IMR-90 (cell line): ENCODE data around the gene FCN1. TPM values are rescaled to one million over a fixed set of nuclear protein-coding genes. Genes with fewer than 3 reads are reported as not detected.

Experiments used
- ATAC-seq: fragments of 200-7000 bp; cut with Tn5 transposase; 2 replicates; pipeline ENCODE4 v1.9.1; 2020; ENCODE audit warnings: low read depth, mild to moderate bottlenecking, moderate library complexity
- BruUV-seq: library from RNA; stranded (reverse); fragments of 400-500 nt; replicated peaks from 2 replicates; lab custom pipeline; 2021; lab: Mats Ljungman, UMichigan
- CTCF ChIA-PET: fragments of 300-600 bp; formaldehyde crosslinking; extraction: SDS; loops from one replicate; lab custom pipeline; 2021; ENCODE audit warnings: antibody characterized with exemption; lab: Yijun Ruan, JAX
- POLR2A ChIA-PET: fragments of 300-600 bp; sonication (Branson Sonifier 250); formaldehyde crosslinking; loops from one replicate; lab custom pipeline; 2022; ENCODE audit warnings: antibody characterized with exemption; ENCODE audit not compliant: unreplicated experiment; lab: Charles Lee
- DNase-seq: peaks from one replicate; pipeline ENCODE4 v3.0.0; 2013
- H2AFZ ChIP-seq: replicated peaks from 2 replicates; pipeline ENCODE3; 2013; ENCODE audit warnings: low read length, mild to moderate bottlenecking; ENCODE audit not compliant: poor library complexity
- H2AK5ac ChIP-seq: 2 replicates; pipeline ENCODE4 v1.6.1; 2013; ENCODE audit warnings: low read depth, low read length, inconsistent platforms
- H2AK9ac ChIP-seq: replicated peaks from 2 replicates; pipeline ENCODE3; 2013; ENCODE audit warnings: mild to moderate bottlenecking, low read depth, low read length, moderate library complexity; ENCODE audit not compliant: poor library complexity
- H2BK120ac ChIP-seq: 2 replicates; pipeline ENCODE4 v1.6.1; 2013; ENCODE audit warnings: low read depth, low read length, inconsistent platforms
- H2BK15ac ChIP-seq: 3 replicates; pipeline ENCODE4 v1.6.1; 2013; ENCODE audit warnings: low read depth, low read length, inconsistent platforms
- H2BK20ac ChIP-seq: 2 replicates; pipeline ENCODE4 v1.6.1; 2013; ENCODE audit warnings: low read depth, mild to moderate bottlenecking, inconsistent platforms, low read length, moderate library complexity
- H2BK5ac ChIP-seq: 2 replicates; pipeline ENCODE4 v1.6.1; 2013; ENCODE audit warnings: mild to moderate bottlenecking, low read depth, low read length, inconsistent platforms; ENCODE audit not compliant: poor library complexity, severe bottlenecking
- H3K14ac ChIP-seq: replicated peaks from 2 replicates; pipeline ENCODE4 v1.6.1; 2013; ENCODE audit warnings: low read depth, low read length, inconsistent platforms
- H3K18ac ChIP-seq: 2 replicates; pipeline ENCODE4 v1.6.1; 2013; ENCODE audit warnings: low read depth, low read length, control low read depth
- H3K23ac ChIP-seq: 2 replicates; pipeline ENCODE4 v1.6.1; 2013; ENCODE audit warnings: low read depth, low read length, inconsistent platforms
- H3K27ac ChIP-seq: 2 replicates; pipeline ENCODE4 v1.5.1; 2013; ENCODE audit warnings: mild to moderate bottlenecking, control low read depth, low read length; ENCODE audit not compliant: insufficient read depth
- H3K27me3 ChIP-seq: 2 replicates; pipeline ENCODE4 v1.6.1; 2013; ENCODE audit warnings: low read length; ENCODE audit not compliant: control insufficient read depth, insufficient read depth
- H3K36me3 ChIP-seq: 2 replicates; pipeline ENCODE4 v1.6.1; 2013; ENCODE audit warnings: low read length, mixed read lengths; ENCODE audit not compliant: control insufficient read depth, insufficient read depth
- H3K4ac ChIP-seq: 2 replicates; pipeline ENCODE4 v1.6.1; 2013; ENCODE audit warnings: low read depth, low read length, inconsistent platforms
- H3K4me1 ChIP-seq: 2 replicates; pipeline ENCODE4 v1.6.1; 2013; ENCODE audit warnings: low read length, mixed read lengths; ENCODE audit not compliant: control insufficient read depth, insufficient read depth
- H3K4me2 ChIP-seq: 2 replicates; pipeline ENCODE4 v1.6.1; 2013; ENCODE audit warnings: low read depth, mild to moderate bottlenecking, control low read depth, low read length, moderate library complexity
- H3K4me3 ChIP-seq: 2 replicates; pipeline ENCODE4 v1.5.1; 2013; ENCODE audit warnings: low read depth, mild to moderate bottlenecking, control low read depth, low read length, moderate library complexity; ENCODE audit not compliant: insufficient read depth
- H3K56ac ChIP-seq: 2 replicates; pipeline ENCODE4 v1.6.1; 2013; ENCODE audit warnings: low read length, inconsistent platforms; ENCODE audit not compliant: insufficient read depth; ENCODE audit errors: extremely low read depth
- H3K79me1 ChIP-seq, 2 experiments: 2 replicates each; pipeline ENCODE4 v1.6.1; 2013; ENCODE audit warnings: low read length in 2 of 2, inconsistent platforms in 1 of 2, low read depth in 1 of 2
- H3K9ac ChIP-seq: 2 replicates; pipeline ENCODE4 v1.6.1; 2013; ENCODE audit warnings: low read depth, low read length, control low read depth
- H3K9me1 ChIP-seq: 2 replicates; pipeline ENCODE4 v1.6.1; 2013; ENCODE audit warnings: low read length, inconsistent platforms; ENCODE audit not compliant: insufficient read depth
- H3K9me3 ChIP-seq: 2 replicates; pipeline ENCODE4 v1.6.1; 2013; ENCODE audit warnings: low read length; ENCODE audit not compliant: control insufficient read depth, insufficient read depth
- H4K20me1 ChIP-seq: 2 replicates; pipeline ENCODE4 v1.6.1; 2013; ENCODE audit warnings: low read length, inconsistent platforms; ENCODE audit not compliant: insufficient read depth
- H4K5ac ChIP-seq: 2 replicates; pipeline ENCODE4 v1.6.1; 2013; ENCODE audit warnings: mild to moderate bottlenecking, low read depth, low read length, control low read depth
- H4K8ac ChIP-seq, 2 experiments: 2 replicates each; pipeline ENCODE4 v1.6.1; 2013; ENCODE audit warnings: low read depth in 2 of 2, low read length in 2 of 2, control low read depth in 1 of 2, inconsistent platforms in 1 of 2
- H4K91ac ChIP-seq: 2 replicates; pipeline ENCODE4 v1.6.1; 2013; ENCODE audit warnings: low read depth, low read length, inconsistent platforms; ENCODE audit not compliant: insufficient read depth
- CTCF ChIP-seq: conservative IDR thresholded peaks from 2 replicates; pipeline ENCODE4 v1.5.1; 2012; ENCODE audit warnings: mild to moderate bottlenecking, low read depth, low read length, improper control_type of control experiment
- ELK1 ChIP-seq: fragments of 150-350 bp; IDR thresholded peaks from 2 replicates; pipeline ENCODE4 v1.6.1; 2016; ENCODE audit warnings: low read depth, mild to moderate bottlenecking, low read length, moderate library complexity, borderline replicate concordance
- FOS ChIP-seq: fragments of 150-350 bp; IDR thresholded peaks from 2 replicates; pipeline ENCODE4 v1.6.1; 2016; ENCODE audit warnings: low read depth, low read length
- NFE2L2 ChIP-seq: fragments of 150-350 bp; IDR thresholded peaks from 2 replicates; pipeline ENCODE4 v1.6.1; 2016; ENCODE audit warnings: low read depth, mild to moderate bottlenecking, low read length
- POLR2A ChIP-seq: IDR thresholded peaks from 2 replicates; pipeline ENCODE4 v1.6.1; 2012; ENCODE audit warnings: mild to moderate bottlenecking, low read depth, low read length
- RCOR1 ChIP-seq: IDR thresholded peaks from 2 replicates; pipeline ENCODE4 v1.6.1; 2012; ENCODE audit warnings: mild to moderate bottlenecking, low read length, improper control_type of control experiment; ENCODE audit not compliant: insufficient replicate concordance
- SMC3 ChIP-seq: fragments of 150-350 bp; IDR thresholded peaks from 2 replicates; pipeline ENCODE4 v1.6.1; 2016; ENCODE audit warnings: low read depth, mild to moderate bottlenecking, antibody characterized with exemption, low read length, moderate library complexity
- WGBS, 2 experiments: methylation state at CpG; one replicate each; pipeline versions ENCODE4 v1.1.5 to v1.1.7; 2013; ENCODE audit warnings: missing lambda C conversion rate in 2 of 2; ENCODE audit not compliant: insufficient read length in 1 of 2; ENCODE audit errors: extremely low coverage in 2 of 2; 5-methylcytosine and 5-hydroxymethylcytosine counted together
- dilution Hi-C: fragments of 300-500 bp; cut with HindIII; formaldehyde crosslinking; loops from one replicate; pipeline ENCODE4 v1.14.3; 2018; ENCODE audit warnings: low sequenced_read_pairs; ENCODE audit not compliant: unreplicated experiment
- in situ Hi-C: fragments of 300-500 bp; cut with MboI; formaldehyde crosslinking; loops from 3 replicates; pipeline ENCODE4 v1.14.3; 2019; ENCODE audit warnings: low sequenced_read_pairs, inconsistent platforms, mixed read lengths
- intact Hi-C: fragments of 100-400 bp; cut with micrococcal nuclease; formaldehyde crosslinking; loops from 2 replicates; pipeline ENCODE4 v1.10.0; 2022
- polyA plus RNA-seq, 3 experiments: library from polyadenylated mRNA; depleted of rRNA; stranded (reverse); fragments of >200 nt; gene quantifications; 2 replicates each; pipeline ENCODE4 v1.2.3, GENCODE V29; 2012; ENCODE audit warnings: low replicate concordance in 1 of 3
- total RNA-seq: library from RNA; depleted of rRNA; stranded (reverse); fragments of >200 nt; gene quantifications from 2 replicates; pipeline ENCODE4 v1.2.3, GENCODE V29; 2012

The FCN1 gene
- total and polyA plus RNA-seq, 2 of the 4 experiments (the other 2 are of a cell fraction): not detected

- ATAC-seq (no peak), DNase-seq (no peak)
- BruUV-seq: no TSS peak
- no peak overlapping the region for H2BK15ac ChIP-seq
- no peak overlapping the region for H3K27ac ChIP-seq
- peak overlapping the region; percentile 16 for H2AK9ac ChIP-seq
- H2AFZ ChIP-seq: no peak overlapping the region
- CTCF ChIA-PET: no interaction called here
- intact Hi-C loops (no loop called here), in situ Hi-C loops (no loop called here), dilution Hi-C loops (no loop called here)
- whole genome bisulfite sequencing, 2 experiments: 80% methylated on average over 19 of the region's 19 CpGs; no CpG with 5 or more reads in 1 of the 2 experiments
- H3K9ac ChIP-seq: no peak overlapping the region
- H2BK5ac ChIP-seq: no peak overlapping the region
- no peak for TF ChIP-seq SMC3
- no peak for TF ChIP-seq RCOR1
- TF ChIP-seq CTCF: no peak
- no peak for TF ChIP-seq POLR2A
- no peak for TF ChIP-seq ELK1
- no peak for TF ChIP-seq NFE2L2
- TF ChIP-seq FOS: no peak
- no peak overlapping the region for H3K4me3 ChIP-seq
- no peak overlapping the region for H2BK120ac ChIP-seq
- no peak overlapping the region for H3K14ac ChIP-seq
- H3K9me3 ChIP-seq: no peaks in the 10 kb centered on the region
- H3K4me1 ChIP-seq: no peaks in the 10 kb centered on the region; the same call in 1 of the 2 replicates
- no peak overlapping the region for H4K91ac ChIP-seq
- POLR2A ChIA-PET: no interaction called here
- H2BK20ac ChIP-seq: no peak overlapping the region
- H3K23ac ChIP-seq: no peak overlapping the region
- no peaks in the 10 kb centered on the region for H4K20me1 ChIP-seq
- H3K79me1 ChIP-seq: no peaks in the 10 kb centered on the region
- H3K18ac ChIP-seq: no peak overlapping the region
- no peak overlapping the region for H3K4me2 ChIP-seq
- no peaks in the 10 kb centered on the region for H3K36me3 ChIP-seq
- no peak overlapping the region for H2AK5ac ChIP-seq
- peaks cover 3% of the 10 kb centered on the region; the same call in 1 of the 2 replicates for H3K27me3 ChIP-seq
- no peak overlapping the region for H4K5ac ChIP-seq
- no peaks in the 10 kb centered on the region for H3K9me1 ChIP-seq
- no peak overlapping the region for H3K4ac ChIP-seq
- no peak overlapping the region for H3K56ac ChIP-seq
- H4K8ac ChIP-seq: no peak overlapping the region
Observed at GRCh38 chr9:134962973-134963364, 45.3 kb upstream of the FCN1 start.
